Effector memory CD8-positive, alpha-beta T cell (primary cell): ENCODE measurements around the gene PKN3.

Source experiments
- ATAC-seq: fragments of 150-1000 bp; cut with Tn5 transposase; replicated peaks from 2 replicates; pipeline ENCODE4 v1.10.0; 2021; ENCODE audit warnings: mild to moderate bottlenecking, moderate library complexity
- DNase-seq, 3 experiments: peaks; one replicate each; pipeline ENCODE4 v3.0.0; 2021
- H3K27ac Mint-ChIP-seq, 2 donors: one replicate each; pipeline ENCODE4 v1.8.0; 2022; ENCODE audit warnings: mild to moderate bottlenecking in 2 of 2, mixed read lengths in 2 of 2, moderate library complexity in 2 of 2
- H3K27me3 Mint-ChIP-seq, 2 donors: one replicate each; pipeline ENCODE4 v1.8.0; 2022; ENCODE audit warnings: mixed read lengths in 2 of 2
- H3K36me3 Mint-ChIP-seq: one replicate; pipeline ENCODE4 v1.8.0; 2022; ENCODE audit warnings: mild to moderate bottlenecking, moderate library complexity, mixed read lengths; ENCODE audit not compliant: insufficient read depth
- H3K4me1 Mint-ChIP-seq, 2 donors: one replicate each; pipeline ENCODE4 v1.8.0; 2022; ENCODE audit warnings: low read depth in 2 of 2, mixed read lengths in 2 of 2
- H3K4me3 Mint-ChIP-seq, 2 donors: one replicate each; pipeline ENCODE4 v1.8.0; 2022; ENCODE audit warnings: mild to moderate bottlenecking in 2 of 2, mixed read lengths in 2 of 2, moderate library complexity in 2 of 2
- H3K9me3 Mint-ChIP-seq, 2 donors: one replicate each; pipeline ENCODE4 v1.8.0; 2022; ENCODE audit warnings: mixed read lengths in 2 of 2

The PKN3 gene

GRCh38 chr9:128701227-128701854, 962 bp upstream of the PKN3 start:
- no peaks in the 10 kb centered on the region for H3K27me3 Mint-ChIP-seq
- no peak overlapping the region for H3K27ac Mint-ChIP-seq

GRCh38 chr9:128702949-128703615, 779 bp downstream of the PKN3 start:
- H3K36me3 Mint-ChIP-seq = peaks cover 7% of the 10 kb centered on the region
- DNase-seq (no peak), ATAC-seq (peak; percentile 37)
- H3K27me3 Mint-ChIP-seq = no peaks in the 10 kb centered on the region
- H3K4me3 Mint-ChIP-seq = peak overlapping the region; percentile 81 to 89
- H3K9me3 Mint-ChIP-seq = no peaks in the 10 kb centered on the region
- peak overlapping the region; percentile 22 to 79 for H3K27ac Mint-ChIP-seq
- H3K4me1 Mint-ChIP-seq = peaks cover 12 to 16% of the 10 kb centered on the region in 2 donors

More at GRCh38 chr9:128701227-128701854, 962 bp upstream of the PKN3 start:
- Mint-ChIP-seq H3K4me3 (peak overlapping the region in 1 of 2 donors; percentile 47), H3K4me1 (peaks cover 12 to 16% of the 10 kb centered on the region in 2 donors), H3K36me3 (peaks cover 12% of the 10 kb centered on the region), H3K9me3 (no peaks in the 10 kb centered on the region)
- no peak for ATAC-seq
- DNase-seq = no peak

- H3K9me3 Mint-ChIP-seq = no peaks in the 10 kb centered on the region
- ATAC-seq (no peak), DNase-seq (no peak)
- no peaks in the 10 kb centered on the region for H3K27me3 Mint-ChIP-seq
- peak overlapping the region; percentile 81 to 89 for H3K4me3 Mint-ChIP-seq
- peaks cover 7% of the 10 kb centered on the region for H3K36me3 Mint-ChIP-seq
- peaks cover 12 to 16% of the 10 kb centered on the region in 2 donors for H3K4me1 Mint-ChIP-seq
- peak overlapping the region; percentile 22 to 79 for H3K27ac Mint-ChIP-seq
These were observed 1.5 kb downstream of the PKN3 start for GRCh38 chr9:128703616-128704355.

DNA sequence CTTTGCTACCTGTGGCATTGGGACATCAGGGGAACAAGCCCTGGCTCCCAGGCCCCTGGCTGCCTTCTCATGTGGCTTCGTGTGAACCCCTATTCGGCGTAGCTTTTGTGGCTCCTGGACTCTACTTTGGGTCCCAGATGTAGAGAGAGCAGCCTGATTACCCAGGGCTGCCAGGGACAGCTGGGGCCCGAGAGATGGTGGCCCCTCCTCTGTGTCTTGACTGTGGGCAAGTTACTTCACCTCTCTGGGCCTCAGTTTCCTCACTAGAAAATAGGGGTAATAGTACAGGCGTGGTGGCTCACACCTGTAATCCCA, 2.0 kb downstream of the PKN3 start:
- peak overlapping the region in 1 of 2 donors; percentile 22 for H3K27ac Mint-ChIP-seq
- H3K9me3 Mint-ChIP-seq = no peaks in the 10 kb centered on the region
- peaks cover 7% of the 10 kb centered on the region for H3K36me3 Mint-ChIP-seq
- ATAC-seq (no peak), DNase-seq (no peak)
- peaks cover 12 to 16% of the 10 kb centered on the region in 2 donors for H3K4me1 Mint-ChIP-seq
- H3K27me3 Mint-ChIP-seq = no peaks in the 10 kb centered on the region
- peak overlapping the region; percentile 25 to 81 for H3K4me3 Mint-ChIP-seq

DNA sequence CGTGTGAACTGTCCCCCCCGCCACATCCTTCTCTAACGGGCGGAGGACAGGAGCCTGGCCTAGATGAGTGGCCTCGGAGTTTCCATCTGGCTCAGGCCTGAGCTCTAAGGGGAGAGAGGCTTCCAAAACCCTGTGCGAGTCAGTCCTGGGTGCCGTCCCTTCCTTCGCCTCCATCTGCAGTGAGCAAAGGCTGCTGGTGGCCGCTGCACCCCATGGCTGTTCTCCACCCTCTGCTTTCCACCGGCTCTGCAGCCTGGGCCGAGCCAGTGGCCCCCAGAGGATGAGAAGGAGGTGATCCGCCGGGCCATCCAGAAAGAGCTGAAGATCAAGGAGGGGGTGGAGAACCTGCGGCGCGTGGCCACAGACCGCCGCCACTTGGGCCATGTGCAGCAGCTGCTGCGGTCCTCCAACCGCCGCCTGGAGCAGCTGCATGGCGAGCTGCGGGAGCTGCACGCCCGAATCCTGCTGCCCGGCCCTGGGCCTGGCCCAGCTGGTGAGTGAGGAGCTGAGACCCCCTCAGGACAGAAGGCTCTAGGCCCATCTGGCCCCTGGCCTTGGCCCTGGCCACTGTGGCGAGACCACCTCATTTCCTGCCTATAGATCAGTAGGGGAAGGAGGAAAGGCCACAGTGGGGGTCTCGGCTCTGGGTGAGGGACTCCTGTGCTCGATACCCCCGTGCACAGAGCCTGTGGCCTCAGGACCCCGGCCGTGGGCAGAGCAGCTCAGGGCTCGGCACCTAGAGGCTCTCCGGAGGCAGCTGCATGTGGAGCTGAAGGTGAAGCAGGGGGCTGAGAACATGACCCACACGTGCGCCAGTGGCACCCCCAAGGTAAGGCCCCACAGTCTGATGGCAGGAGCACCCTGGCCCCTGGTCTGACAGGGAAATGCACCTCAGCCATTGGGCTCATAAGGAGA, 3.0 kb downstream of the PKN3 start:
- peaks cover 12 to 16% of the 10 kb centered on the region in 2 donors for H3K4me1 Mint-ChIP-seq
- H3K36me3 Mint-ChIP-seq = peaks cover 4% of the 10 kb centered on the region
- ATAC-seq (no peak), DNase-seq (no peak)
- no peak overlapping the region for H3K4me3 Mint-ChIP-seq
- H3K9me3 Mint-ChIP-seq = no peaks in the 10 kb centered on the region
- no peaks in the 10 kb centered on the region for H3K27me3 Mint-ChIP-seq
- no peak overlapping the region for H3K27ac Mint-ChIP-seq

DNA sequence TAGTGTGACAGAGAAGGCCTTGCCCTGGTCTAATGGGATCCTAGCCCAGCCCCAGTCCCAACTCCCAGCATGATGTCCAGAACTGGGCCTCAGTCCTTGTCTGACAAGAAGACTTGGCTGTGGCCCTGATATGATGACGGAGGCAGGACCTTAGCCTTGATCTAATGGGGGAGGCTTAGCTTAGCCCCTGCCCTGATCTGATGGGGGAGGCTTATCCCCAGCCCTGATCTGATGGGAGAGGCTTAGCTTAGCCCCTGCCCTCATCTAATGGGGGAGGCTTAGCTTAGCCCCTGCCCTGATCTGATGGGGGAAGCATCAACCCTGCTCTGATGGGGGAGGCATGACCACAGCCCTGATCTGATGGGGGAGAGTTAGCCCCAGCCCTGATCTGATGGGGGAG, 3.7 kb downstream of the PKN3 start:
- Mint-ChIP-seq H3K27ac (no peak overlapping the region), H3K36me3 (peaks cover 4% of the 10 kb centered on the region), H3K4me1 (peaks cover 12 to 15% of the 10 kb centered on the region in 2 donors), H3K9me3 (no peaks in the 10 kb centered on the region), H3K27me3 (no peaks in the 10 kb centered on the region), H3K4me3 (no peak overlapping the region)
- ATAC-seq = no peak
- no peak for DNase-seq

DNA sequence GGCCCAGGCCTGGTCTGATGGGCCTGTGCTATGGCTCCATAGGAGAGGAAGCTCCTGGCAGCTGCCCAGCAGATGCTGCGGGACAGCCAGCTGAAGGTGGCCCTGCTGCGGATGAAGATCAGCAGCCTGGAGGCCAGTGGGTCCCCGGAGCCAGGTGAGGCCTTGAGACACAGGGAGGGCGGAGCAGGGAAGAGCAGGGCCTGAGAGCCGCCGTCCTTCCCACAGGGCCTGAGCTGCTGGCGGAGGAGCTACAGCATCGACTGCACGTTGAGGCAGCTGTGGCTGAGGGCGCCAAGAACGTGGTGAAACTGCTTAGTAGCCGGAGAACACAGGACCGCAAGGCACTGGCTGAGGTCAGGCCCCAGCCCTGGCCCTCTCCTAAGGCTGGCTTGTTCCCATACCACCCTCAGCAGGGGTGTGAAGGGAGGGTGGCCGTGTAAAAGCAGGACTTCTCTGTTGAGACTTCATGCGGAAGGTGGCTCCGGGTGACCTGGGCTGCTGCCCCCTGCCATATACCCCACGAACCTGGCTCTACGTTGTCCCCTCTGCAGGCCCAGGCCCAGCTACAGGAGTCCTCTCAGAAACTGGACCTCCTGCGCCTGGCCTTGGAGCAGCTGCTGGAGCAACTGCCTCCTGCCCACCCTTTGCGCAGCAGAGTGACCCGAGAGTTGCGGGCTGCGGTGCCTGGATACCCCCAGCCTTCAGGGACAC, 4.5 kb downstream of the PKN3 start:
- Mint-ChIP-seq H3K27ac (no peak overlapping the region), H3K27me3 (no peaks in the 10 kb centered on the region), H3K4me3 (no peak overlapping the region), H3K36me3 (peaks cover 4% of the 10 kb centered on the region), H3K9me3 (no peaks in the 10 kb centered on the region), H3K4me1 (peaks cover 8 to 9% of the 10 kb centered on the region in 2 donors)
- ATAC-seq = no peak
- DNase-seq = no peak

DNA sequence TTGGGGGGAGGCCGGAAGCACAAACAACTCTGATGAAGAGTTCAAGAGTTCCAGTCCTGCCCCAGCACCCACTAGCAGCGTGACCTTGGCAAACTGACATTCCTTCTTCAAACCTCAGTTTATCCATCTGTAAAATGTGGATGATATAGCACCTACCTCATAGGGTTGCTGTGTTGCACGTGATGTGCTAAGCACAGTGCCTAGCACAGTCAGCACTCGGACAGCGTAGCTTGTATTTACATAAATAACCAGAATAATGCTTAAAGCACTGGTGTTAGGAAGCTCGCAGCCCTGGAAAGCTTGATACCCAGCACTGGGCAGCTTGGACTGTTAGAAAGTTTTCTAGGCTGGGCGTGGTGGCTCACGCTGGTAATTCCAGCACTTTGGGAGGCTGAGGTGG, 5.1 kb downstream of the PKN3 start:
- Mint-ChIP-seq H3K4me1 (peaks cover 5% of the 10 kb centered on the region in 2 donors), H3K27ac (peak overlapping the region in 1 of 2 donors; percentile 82), H3K36me3 (peaks cover 4% of the 10 kb centered on the region), H3K4me3 (no peak overlapping the region), H3K27me3 (no peaks in the 10 kb centered on the region), H3K9me3 (no peaks in the 10 kb centered on the region)
- ATAC-seq (no peak), DNase-seq (no peak)

- no peak overlapping the region for H3K4me3 Mint-ChIP-seq
- DNase-seq (no peak), ATAC-seq (no peak)
- H3K4me1 Mint-ChIP-seq = no peaks in the 10 kb centered on the region
- no peaks in the 10 kb centered on the region for H3K27me3 Mint-ChIP-seq
- no peaks in the 10 kb centered on the region for H3K36me3 Mint-ChIP-seq
- no peaks in the 10 kb centered on the region for H3K9me3 Mint-ChIP-seq
- no peak overlapping the region for H3K27ac Mint-ChIP-seq
These were observed 10.4 kb downstream of the PKN3 start for GRCh38 chr9:128712451-128713410.

DNA sequence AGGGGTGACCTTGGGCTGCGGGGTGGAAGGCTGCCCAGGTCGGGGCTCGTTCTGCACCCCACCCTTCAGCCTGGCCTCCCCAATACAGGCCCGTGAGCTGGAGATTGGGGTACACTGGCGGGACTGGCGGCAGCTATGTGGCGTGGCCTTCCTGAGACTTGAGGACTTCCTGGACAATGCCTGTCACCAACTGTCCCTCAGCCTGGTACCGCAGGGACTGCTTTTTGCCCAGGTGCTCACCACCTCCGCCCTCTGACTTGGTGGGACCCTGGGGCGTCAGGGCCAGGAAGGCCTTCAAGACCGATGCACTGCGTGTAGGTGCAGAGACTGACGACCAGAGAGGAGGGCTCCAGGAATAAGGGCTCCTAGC, 11.1 kb downstream of the PKN3 start:
- no peak for DNase-seq
- no peaks in the 10 kb centered on the region for H3K9me3 Mint-ChIP-seq
- H3K27ac Mint-ChIP-seq = no peak overlapping the region
- no peak overlapping the region for H3K4me3 Mint-ChIP-seq
- H3K27me3 Mint-ChIP-seq = no peaks in the 10 kb centered on the region
- no peaks in the 10 kb centered on the region for H3K36me3 Mint-ChIP-seq
- no peak for ATAC-seq
- no peaks in the 10 kb centered on the region for H3K4me1 Mint-ChIP-seq

GRCh38 chr9:128713941-128714573, 11.8 kb downstream of the PKN3 start:
- no peak overlapping the region for H3K4me3 Mint-ChIP-seq
- ATAC-seq (no peak), DNase-seq (no peak)
- H3K27ac Mint-ChIP-seq = peak overlapping the region in 1 of 2 donors; percentile 44
- H3K9me3 Mint-ChIP-seq = no peaks in the 10 kb centered on the region
- H3K27me3 Mint-ChIP-seq = no peaks in the 10 kb centered on the region
- no peaks in the 10 kb centered on the region for H3K36me3 Mint-ChIP-seq
- H3K4me1 Mint-ChIP-seq = no peaks in the 10 kb centered on the region
